HEK293 (cell line): Measurements from ENCODE around the gene HNRNPUL2.

ENCODE experiments used
- CTCF ChIA-PET: fragments of 350-600 bp; formaldehyde crosslinking; extraction: SDS; loops from one replicate; lab custom pipeline; 2021; ENCODE audit warnings: antibody characterized with exemption; lab: Yijun Ruan, JAX
- POLR2A ChIA-PET: fragments of 300-600 bp; formaldehyde crosslinking; extraction: SDS; loops from one replicate; lab custom pipeline; 2020; ENCODE audit warnings: antibody characterized with exemption, inconsistent platforms; lab: Yijun Ruan, JAX
- H3K27ac ChIP-seq: fragments of 200-500 bp; sonication (Bioruptor generic); 2 replicates; pipeline ENCODE4 v1.5.1; 2014; ENCODE audit warnings: low read depth, low read length, control low read depth, inconsistent platforms; ENCODE audit errors: extremely low read depth
- H3K36me3 ChIP-seq, 2 experiments: fragments of 200-500 bp in 1 of 2; sonication (Bioruptor generic) in 1 of 2; 1 replicate in 1 of 2; 2 replicates in 1 of 2; pipeline ENCODE4 v1.5.1; 2014 to 2017; ENCODE audit warnings: inconsistent platforms in 2 of 2, low read length in 2 of 2; ENCODE audit not compliant: control insufficient read depth in 2 of 2, insufficient read depth in 1 of 2
- H3K4me1 ChIP-seq: fragments of 200-500 bp; sonication (Bioruptor generic); 2 replicates; pipeline ENCODE4 v1.5.1; 2014; ENCODE audit warnings: mild to moderate bottlenecking, low read length, inconsistent platforms; ENCODE audit not compliant: control insufficient read depth, insufficient read depth
- H3K4me3 ChIP-seq: 2 replicates; pipeline ENCODE4 v1.5.1; 2011; ENCODE audit warnings: low read depth, mild to moderate bottlenecking, control low read depth, low read length, moderate library complexity
- H3K9me3 ChIP-seq: fragments of 200-500 bp; sonication (Bioruptor generic); 2 replicates; pipeline ENCODE4 v1.5.1; 2014; ENCODE audit warnings: low read depth, low read length, inconsistent platforms; ENCODE audit not compliant: control insufficient read depth, insufficient read depth
- BCL11B ChIP-seq: fragments of 450-650 bp; formaldehyde crosslinking; IDR thresholded peaks from 2 replicates; pipeline ENCODE4 v1.5.1; 2016; ENCODE audit warnings: low read depth, missing biosample characterization, missing genetic modification characterization
- GLIS2 ChIP-seq: fragments of 450-650 bp; formaldehyde crosslinking; IDR thresholded peaks from 2 replicates; pipeline ENCODE4 v1.5.1; 2016; ENCODE audit warnings: missing biosample characterization, missing genetic modification characterization
- KLF8 ChIP-seq: fragments of 450-650 bp; formaldehyde crosslinking; IDR thresholded peaks from 2 replicates; pipeline ENCODE4 v1.5.1; 2016; ENCODE audit warnings: missing biosample characterization, missing genetic modification characterization
- ZBTB21 ChIP-seq: fragments of 450-650 bp; formaldehyde crosslinking; IDR thresholded peaks from 2 replicates; pipeline ENCODE4 v1.5.1; 2017; ENCODE audit warnings: missing biosample characterization, missing genetic modification characterization
- ZBTB48 ChIP-seq: fragments of 450-650 bp; formaldehyde crosslinking; IDR thresholded peaks from 2 replicates; pipeline ENCODE4 v1.5.1; 2016; ENCODE audit warnings: missing biosample characterization, missing genetic modification characterization
- ZEB2 ChIP-seq: fragments of 450-650 bp; formaldehyde crosslinking; IDR thresholded peaks from 2 replicates; pipeline ENCODE4 v1.5.1; 2016; ENCODE audit warnings: missing biosample characterization, missing genetic modification characterization
- ZFP37 ChIP-seq: fragments of 450-650 bp; formaldehyde crosslinking; IDR thresholded peaks from 2 replicates; pipeline ENCODE4 v1.5.1; 2016; ENCODE audit warnings: missing biosample characterization, missing genetic modification characterization
- ZNF112 ChIP-seq: fragments of 450-650 bp; formaldehyde crosslinking; IDR thresholded peaks from 2 replicates; pipeline ENCODE4 v1.5.0; 2017; ENCODE audit warnings: missing biosample characterization, missing genetic modification characterization
- ZNF140 ChIP-seq: fragments of 450-650 bp; formaldehyde crosslinking; IDR thresholded peaks from 2 replicates; pipeline ENCODE4 v1.5.1; 2016; ENCODE audit warnings: missing biosample characterization, missing genetic modification characterization
- ZNF184 ChIP-seq: fragments of 450-650 bp; IDR thresholded peaks from 2 replicates; pipeline ENCODE4 v1.5.1; 2018; ENCODE audit warnings: missing biosample characterization, mild to moderate bottlenecking, missing genetic modification characterization
- ZNF19 ChIP-seq: fragments of 450-650 bp; formaldehyde crosslinking; IDR thresholded peaks from 2 replicates; pipeline ENCODE4; 2016; ENCODE audit warnings: missing biosample characterization, missing genetic modification characterization, low read depth
- ZNF2 ChIP-seq: fragments of 450-650 bp; formaldehyde crosslinking; IDR thresholded peaks from 2 replicates; pipeline ENCODE4 v1.5.1; 2016; ENCODE audit warnings: missing biosample characterization, missing genetic modification characterization
- ZNF266 ChIP-seq: fragments of 450-650 bp; formaldehyde crosslinking; IDR thresholded peaks from 2 replicates; pipeline ENCODE4 v1.5.1; 2016; ENCODE audit warnings: missing biosample characterization, missing genetic modification characterization, low read depth
- ZNF311 ChIP-seq: fragments of 450-650 bp; formaldehyde crosslinking; IDR thresholded peaks from 2 replicates; pipeline ENCODE4 v1.5.1; 2017; ENCODE audit warnings: missing biosample characterization, missing genetic modification characterization, borderline replicate concordance
- ZNF423 ChIP-seq: fragments of 450-650 bp; formaldehyde crosslinking; IDR thresholded peaks from 2 replicates; pipeline ENCODE4 v1.5.1; 2016; ENCODE audit warnings: missing biosample characterization, missing genetic modification characterization
- ZNF433 ChIP-seq: fragments of 450-650 bp; formaldehyde crosslinking; IDR thresholded peaks from 2 replicates; pipeline ENCODE4 v1.5.1; 2016; ENCODE audit warnings: missing biosample characterization, missing genetic modification characterization, low read depth
- ZNF560 ChIP-seq: fragments of 450-650 bp; formaldehyde crosslinking; IDR thresholded peaks from 2 replicates; pipeline ENCODE4 v1.5.1; 2017; ENCODE audit warnings: missing biosample characterization, missing genetic modification characterization, borderline replicate concordance
- ZNF561 ChIP-seq: fragments of 450-650 bp; IDR thresholded peaks from 2 replicates; pipeline ENCODE4 v1.5.1; 2018; ENCODE audit warnings: missing biosample characterization, missing genetic modification characterization, borderline replicate concordance
- ZNF747 ChIP-seq: fragments of 450-650 bp; formaldehyde crosslinking; IDR thresholded peaks from 2 replicates; pipeline ENCODE4 v1.5.1; 2016; ENCODE audit warnings: missing biosample characterization, missing genetic modification characterization
- ZNF785 ChIP-seq: fragments of 450-650 bp; formaldehyde crosslinking; IDR thresholded peaks from 2 replicates; pipeline ENCODE4 v1.5.1; 2016; ENCODE audit warnings: missing biosample characterization, missing genetic modification characterization
- ZSCAN23 ChIP-seq: fragments of 450-650 bp; formaldehyde crosslinking; IDR thresholded peaks from 2 replicates; pipeline ENCODE4 v1.5.1; 2016; ENCODE audit warnings: missing biosample characterization, missing genetic modification characterization
- TF ChIP-seq, protein P1 (sequence below): fragments of 450-650 bp; formaldehyde crosslinking; IDR thresholded peaks from 2 replicates; pipeline ENCODE4 v1.5.1; 2016; ENCODE audit warnings: missing biosample characterization, missing genetic modification characterization
- TF ChIP-seq, protein P2 (sequence below): fragments of 450-650 bp; formaldehyde crosslinking; IDR thresholded peaks from 2 replicates; pipeline ENCODE4 v1.5.1; 2016; ENCODE audit warnings: missing biosample characterization, missing genetic modification characterization, low read depth
- TF ChIP-seq, protein P3 (sequence below): fragments of 450-650 bp; formaldehyde crosslinking; IDR thresholded peaks from 2 replicates; pipeline ENCODE4 v1.5.1; 2016; ENCODE audit warnings: missing biosample characterization, missing genetic modification characterization
- TF ChIP-seq, protein P4 (sequence below): fragments of 450-650 bp; formaldehyde crosslinking; IDR thresholded peaks from 2 replicates; pipeline ENCODE4 v1.5.1; 2016; ENCODE audit warnings: missing biosample characterization, missing genetic modification characterization
- TF ChIP-seq, protein P5 (sequence below): fragments of 450-650 bp; formaldehyde crosslinking; IDR thresholded peaks from 2 replicates; pipeline ENCODE4 v1.5.1; 2017; ENCODE audit warnings: missing biosample characterization, missing genetic modification characterization
- TF ChIP-seq, protein P6 (sequence below): fragments of 450-650 bp; IDR thresholded peaks from 2 replicates; pipeline ENCODE4 v1.5.1; 2018; ENCODE audit warnings: missing biosample characterization, missing genetic modification characterization

The HNRNPUL2 gene

DNA sequence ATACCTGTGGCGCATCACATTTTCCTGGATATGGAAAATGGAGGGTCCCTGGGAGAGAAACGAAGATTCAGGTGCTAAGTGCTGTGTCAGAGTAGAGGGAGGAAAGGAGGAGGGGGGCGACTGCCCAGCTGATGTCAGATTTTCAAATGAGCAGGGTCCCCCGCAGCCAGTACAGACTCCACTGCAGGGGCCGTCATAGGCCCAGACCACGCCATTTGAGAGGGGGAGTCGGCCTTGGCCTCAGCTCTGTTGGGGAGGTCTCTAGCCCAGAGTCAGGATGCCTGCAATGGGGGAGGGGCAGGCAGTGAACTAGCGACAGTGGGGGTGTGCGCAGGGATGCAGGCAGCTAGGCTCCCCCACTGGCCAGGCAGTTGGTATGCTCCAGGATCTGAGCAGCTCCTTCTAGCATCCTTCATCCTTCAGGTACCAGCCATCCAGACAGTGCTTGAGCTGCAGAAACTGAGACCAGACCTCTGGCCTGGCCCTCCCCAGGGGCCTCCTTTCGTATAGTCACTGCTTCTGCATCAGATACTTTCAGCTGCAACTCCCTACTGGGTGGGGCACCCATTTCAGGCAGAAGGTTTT lies 19.9 kb downstream of the HNRNPUL2 start, which contains the start of the genes BSCL2 and GNG3:
Gene BSCL2, minus strand, starts transcription at position 148 of the 585 bp plus-strand sequence. CDS start 229 bp downstream, outside the sequence.
Gene GNG3, plus strand, starts transcription at position 400 of the 585 bp plus-strand sequence. CDS start 620 bp downstream, outside the sequence.
- POLR2A ChIA-PET: interaction anchor here (0.8 to 3.7 kb wide), 13 partner anchors 8 to 134 kb away, joined by 3 to 34 read pairs (median 11); partner anchors contain the start of genes HNRNPUL2, LBHD1, MTA2 and STX5
- Histone ChIP-seq H3K4me3 (peak within 1 kb of the TSS; percentile 11), H3K4me1 (peaks cover 3% of the 10 kb centered on the region; the same call in 1 of the 2 replicates), H3K9me3 (no peaks in the 10 kb centered on the region), H3K27ac (peak within 1 kb of the TSS; percentile 62), H3K36me3 (peaks cover 1 to 89% of the 10 kb centered on the region in 2 experiments)
- CTCF ChIA-PET: interaction anchor here (0.5 to 1.2 kb wide), 2 partner anchors 39 to 62 kb away, joined by 3 read pairs; no protein-coding TSS in a partner anchor
- TF ChIP-seq, protein P1, sequence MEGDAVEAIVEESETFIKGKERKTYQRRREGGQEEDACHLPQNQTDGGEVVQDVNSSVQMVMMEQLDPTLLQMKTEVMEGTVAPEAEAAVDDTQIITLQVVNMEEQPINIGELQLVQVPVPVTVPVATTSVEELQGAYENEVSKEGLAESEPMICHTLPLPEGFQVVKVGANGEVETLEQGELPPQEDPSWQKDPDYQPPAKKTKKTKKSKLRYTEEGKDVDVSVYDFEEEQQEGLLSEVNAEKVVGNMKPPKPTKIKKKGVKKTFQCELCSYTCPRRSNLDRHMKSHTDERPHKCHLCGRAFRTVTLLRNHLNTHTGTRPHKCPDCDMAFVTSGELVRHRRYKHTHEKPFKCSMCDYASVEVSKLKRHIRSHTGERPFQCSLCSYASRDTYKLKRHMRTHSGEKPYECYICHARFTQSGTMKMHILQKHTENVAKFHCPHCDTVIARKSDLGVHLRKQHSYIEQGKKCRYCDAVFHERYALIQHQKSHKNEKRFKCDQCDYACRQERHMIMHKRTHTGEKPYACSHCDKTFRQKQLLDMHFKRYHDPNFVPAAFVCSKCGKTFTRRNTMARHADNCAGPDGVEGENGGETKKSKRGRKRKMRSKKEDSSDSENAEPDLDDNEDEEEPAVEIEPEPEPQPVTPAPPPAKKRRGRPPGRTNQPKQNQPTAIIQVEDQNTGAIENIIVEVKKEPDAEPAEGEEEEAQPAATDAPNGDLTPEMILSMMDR (tag by site-specific recombination): no peak
- TF ChIP-seq ZEB2 (tag by site-specific recombination) (no peak), ZNF433 (tag by site-specific recombination) (no peak), ZNF266 (tag by site-specific recombination) (no peak), ZNF112 (no peak), ZNF423 (tag by site-specific recombination) (no peak), ZNF561 (tag by site-specific recombination) (peak; percentile 66; the same call in 1 of the 2 replicates), ZNF785 (tag by site-specific recombination) (no peak), ZNF2 (tag by site-specific recombination) (0 out of 2 replicates have a peak, but pooled peaks have one; percentile 57), GLIS2 (tag by site-specific recombination) (peak; percentile 72), BCL11B (tag by site-specific recombination) (no peak), ZNF311 (tag by site-specific recombination) (no peak), ZNF560 (no peak), ZNF19 (no peak), KLF8 (tag by site-specific recombination) (0 out of 2 replicates have a peak, but pooled peaks have one; percentile 27), ZNF140 (tag by site-specific recombination) (no peak), ZBTB21 (tag by site-specific recombination) (no peak), ZNF184 (0 out of 2 replicates have a peak, but pooled peaks have one; percentile 33), ZSCAN23 (tag by site-specific recombination) (no peak), ZFP37 (tag by site-specific recombination) (no peak), ZBTB48 (tag by site-specific recombination) (peak; percentile 51; the same call in 1 of the 2 replicates), ZNF747 (tag by site-specific recombination) (no peak)
- TF ChIP-seq, protein P2, sequence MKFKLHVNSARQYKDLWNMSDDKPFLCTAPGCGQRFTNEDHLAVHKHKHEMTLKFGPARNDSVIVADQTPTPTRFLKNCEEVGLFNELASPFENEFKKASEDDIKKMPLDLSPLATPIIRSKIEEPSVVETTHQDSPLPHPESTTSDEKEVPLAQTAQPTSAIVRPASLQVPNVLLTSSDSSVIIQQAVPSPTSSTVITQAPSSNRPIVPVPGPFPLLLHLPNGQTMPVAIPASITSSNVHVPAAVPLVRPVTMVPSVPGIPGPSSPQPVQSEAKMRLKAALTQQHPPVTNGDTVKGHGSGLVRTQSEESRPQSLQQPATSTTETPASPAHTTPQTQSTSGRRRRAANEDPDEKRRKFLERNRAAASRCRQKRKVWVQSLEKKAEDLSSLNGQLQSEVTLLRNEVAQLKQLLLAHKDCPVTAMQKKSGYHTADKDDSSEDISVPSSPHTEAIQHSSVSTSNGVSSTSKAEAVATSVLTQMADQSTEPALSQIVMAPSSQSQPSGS: no peak
- TF ChIP-seq, protein P3, sequence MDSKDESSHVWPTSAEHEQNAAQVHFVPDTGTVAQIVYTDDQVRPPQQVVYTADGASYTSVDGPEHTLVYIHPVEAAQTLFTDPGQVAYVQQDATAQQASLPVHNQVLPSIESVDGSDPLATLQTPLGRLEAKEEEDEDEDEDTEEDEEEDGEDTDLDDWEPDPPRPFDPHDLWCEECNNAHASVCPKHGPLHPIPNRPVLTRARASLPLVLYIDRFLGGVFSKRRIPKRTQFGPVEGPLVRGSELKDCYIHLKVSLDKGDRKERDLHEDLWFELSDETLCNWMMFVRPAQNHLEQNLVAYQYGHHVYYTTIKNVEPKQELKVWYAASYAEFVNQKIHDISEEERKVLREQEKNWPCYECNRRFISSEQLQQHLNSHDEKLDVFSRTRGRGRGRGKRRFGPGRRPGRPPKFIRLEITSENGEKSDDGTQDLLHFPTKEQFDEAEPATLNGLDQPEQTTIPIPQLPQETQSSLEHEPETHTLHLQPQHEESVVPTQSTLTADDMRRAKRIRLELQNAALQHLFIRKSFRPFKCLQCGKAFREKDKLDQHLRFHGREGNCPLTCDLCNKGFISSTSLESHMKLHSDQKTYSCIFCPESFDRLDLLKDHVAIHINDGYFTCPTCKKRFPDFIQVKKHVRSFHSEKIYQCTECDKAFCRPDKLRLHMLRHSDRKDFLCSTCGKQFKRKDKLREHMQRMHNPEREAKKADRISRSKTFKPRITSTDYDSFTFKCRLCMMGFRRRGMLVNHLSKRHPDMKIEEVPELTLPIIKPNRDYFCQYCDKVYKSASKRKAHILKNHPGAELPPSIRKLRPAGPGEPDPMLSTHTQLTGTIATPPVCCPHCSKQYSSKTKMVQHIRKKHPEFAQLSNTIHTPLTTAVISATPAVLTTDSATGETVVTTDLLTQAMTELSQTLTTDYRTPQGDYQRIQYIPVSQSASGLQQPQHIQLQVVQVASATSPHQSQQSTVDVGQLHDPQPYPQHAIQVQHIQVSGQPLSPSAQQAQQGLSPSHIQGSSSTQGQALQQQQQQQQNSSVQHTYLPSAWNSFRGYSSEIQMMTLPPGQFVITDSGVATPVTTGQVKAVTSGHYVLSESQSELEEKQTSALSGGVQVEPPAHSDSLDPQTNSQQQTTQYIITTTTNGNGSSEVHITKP (tag by site-specific recombination): peak; percentile 99
- TF ChIP-seq, protein P4, sequence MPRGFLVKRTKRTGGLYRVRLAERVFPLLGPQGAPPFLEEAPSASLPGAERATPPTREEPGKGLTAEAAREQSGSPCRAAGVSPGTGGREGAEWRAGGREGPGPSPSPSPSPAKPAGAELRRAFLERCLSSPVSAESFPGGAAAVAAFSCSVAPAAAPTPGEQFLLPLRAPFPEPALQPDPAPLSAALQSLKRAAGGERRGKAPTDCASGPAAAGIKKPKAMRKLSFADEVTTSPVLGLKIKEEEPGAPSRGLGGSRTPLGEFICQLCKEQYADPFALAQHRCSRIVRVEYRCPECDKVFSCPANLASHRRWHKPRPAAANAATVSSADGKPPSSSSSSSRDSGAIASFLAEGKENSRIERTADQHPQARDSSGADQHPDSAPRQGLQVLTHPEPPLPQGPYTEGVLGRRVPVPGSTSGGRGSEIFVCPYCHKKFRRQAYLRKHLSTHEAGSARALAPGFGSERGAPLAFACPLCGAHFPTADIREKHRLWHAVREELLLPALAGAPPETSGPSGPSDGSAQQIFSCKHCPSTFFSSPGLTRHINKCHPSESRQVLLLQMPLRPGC: no peak
- TF ChIP-seq, protein P5, sequence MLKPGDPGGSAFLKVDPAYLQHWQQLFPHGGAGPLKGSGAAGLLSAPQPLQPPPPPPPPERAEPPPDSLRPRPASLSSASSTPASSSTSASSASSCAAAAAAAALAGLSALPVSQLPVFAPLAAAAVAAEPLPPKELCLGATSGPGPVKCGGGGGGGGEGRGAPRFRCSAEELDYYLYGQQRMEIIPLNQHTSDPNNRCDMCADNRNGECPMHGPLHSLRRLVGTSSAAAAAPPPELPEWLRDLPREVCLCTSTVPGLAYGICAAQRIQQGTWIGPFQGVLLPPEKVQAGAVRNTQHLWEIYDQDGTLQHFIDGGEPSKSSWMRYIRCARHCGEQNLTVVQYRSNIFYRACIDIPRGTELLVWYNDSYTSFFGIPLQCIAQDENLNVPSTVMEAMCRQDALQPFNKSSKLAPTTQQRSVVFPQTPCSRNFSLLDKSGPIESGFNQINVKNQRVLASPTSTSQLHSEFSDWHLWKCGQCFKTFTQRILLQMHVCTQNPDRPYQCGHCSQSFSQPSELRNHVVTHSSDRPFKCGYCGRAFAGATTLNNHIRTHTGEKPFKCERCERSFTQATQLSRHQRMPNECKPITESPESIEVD (tag by site-specific recombination): no peak
- TF ChIP-seq, protein P6, sequence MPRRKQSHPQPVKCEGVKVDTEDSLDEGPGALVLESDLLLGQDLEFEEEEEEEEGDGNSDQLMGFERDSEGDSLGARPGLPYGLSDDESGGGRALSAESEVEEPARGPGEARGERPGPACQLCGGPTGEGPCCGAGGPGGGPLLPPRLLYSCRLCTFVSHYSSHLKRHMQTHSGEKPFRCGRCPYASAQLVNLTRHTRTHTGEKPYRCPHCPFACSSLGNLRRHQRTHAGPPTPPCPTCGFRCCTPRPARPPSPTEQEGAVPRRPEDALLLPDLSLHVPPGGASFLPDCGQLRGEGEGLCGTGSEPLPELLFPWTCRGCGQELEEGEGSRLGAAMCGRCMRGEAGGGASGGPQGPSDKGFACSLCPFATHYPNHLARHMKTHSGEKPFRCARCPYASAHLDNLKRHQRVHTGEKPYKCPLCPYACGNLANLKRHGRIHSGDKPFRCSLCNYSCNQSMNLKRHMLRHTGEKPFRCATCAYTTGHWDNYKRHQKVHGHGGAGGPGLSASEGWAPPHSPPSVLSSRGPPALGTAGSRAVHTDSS (tag by site-specific recombination): no peak
